ENCODE results near the gene CMIP. TPM values are rescaled to one million over a fixed set of nuclear protein-coding genes. Genes with fewer than 3 reads are reported as not detected.

Gene CMIP
- polyA plus RNA-seq, 1 of the 3 experiments (the other 2 are of a cell fraction), result 5.4 TPM

GRCh38 chr16:81447383-81448101 lies 2.9 kb downstream of the CMIP start:
- Histone ChIP-seq H3F3A (replicated peaks; ENCODE audit: insufficient read depth) (peaks cover 4% of the 10 kb centered on the region), H3K4me3 (ENCODE audit: low read depth in 2 of 2, low read length in 1 of 2) (peak overlapping the region; percentile 75 to 82; a peak in 2 of 4 replicates), H4K20me1 (ENCODE audit: insufficient read depth) (peaks cover 55% of the 10 kb centered on the region), H3K79me2 (ENCODE audit: insufficient read depth) (peaks cover 73% of the 10 kb centered on the region), H3K9ac (no peak overlapping the region; the same call in 1 of the 2 replicates), H3K9me2 (no peaks in the 10 kb centered on the region), H3K4me1 (ENCODE audit: control insufficient read depth in 1 of 2, insufficient read depth in 2 of 2, low read depth in 1 of 2, low read length in 1 of 2) (peaks cover 10 to 57% of the 10 kb centered on the region in 2 experiments; a peak in 3 of 4 replicates), H3K9me3 (no peaks in the 10 kb centered on the region), H3K36me3 (replicated peaks in 1 of 2; ENCODE audit: control insufficient read depth in 1 of 2, insufficient read depth in 2 of 2, low read length in 1 of 2) (no peaks in the 10 kb centered on the region), H3K27ac (ENCODE audit: low read depth in 2 of 2, low read length in 1 of 2) (no peak overlapping the region; a peak in 1 of 4 replicates), H3K4me2 (peak overlapping the region; percentile 86), H2AFZ (ENCODE audit: low read depth) (no peak overlapping the region), H3K27me3 (ENCODE audit: insufficient read depth) (no peaks in the 10 kb centered on the region)
- no peak for DNase-seq
- CTCF ChIA-PET, result interaction anchor here (1.9 kb wide), 1 partner anchor 249 kb away, joined by 5 read pairs; no protein-coding TSS in a partner anchor
- POLR2A ChIA-PET, result interaction anchor here (2.2 kb wide), 1 partner anchor 68 kb away, joined by 7 read pairs; no protein-coding TSS in a partner anchor
- WGBS (ENCODE audit: low lambda C conversion rate), result 69% methylated on average over 15 of the region's 17 CpGs
- TF ChIP-seq FOXJ3 (CRISPR knock-in tag; IDR thresholded peaks at IDR 0.05) (no peak), TAF1 (IDR thresholded peaks at IDR 0.05; ENCODE audit: borderline replicate concordance, low read depth, low read length) (no peak), TCF12 (IDR thresholded peaks at IDR 0.05) (no peak), SMC3 (IDR thresholded peaks at IDR 0.05; ENCODE audit: low read depth, low read length) (no peak), PBX3 (IDR thresholded peaks at IDR 0.05) (no peak), MAX (IDR thresholded peaks at IDR 0.05; ENCODE audit: low read depth) (no peak), MEF2A (IDR thresholded peaks at IDR 0.05; ENCODE audit: borderline replicate concordance, low read depth) (no peak), SIN3A (IDR thresholded peaks at IDR 0.05; ENCODE audit: borderline replicate concordance, low read depth, low read length) (no peak), JUND (IDR thresholded peaks at IDR 0.05) (no peak), FOXM1 (IDR thresholded peaks at IDR 0.05; ENCODE audit: low read depth) (no peak), GABPA (IDR thresholded peaks at IDR 0.05; ENCODE audit: low read depth) (no peak), RXRA (IDR thresholded peaks at IDR 0.05; ENCODE audit: borderline replicate concordance, low read depth) (no peak), CTCF (IDR thresholded peaks at IDR 0.05) (no peak), RCOR1 (IDR thresholded peaks at IDR 0.05; ENCODE audit: low read length) (no peak), RAD21 (IDR thresholded peaks at IDR 0.05; ENCODE audit: low read length) (no peak), CHD2 (IDR thresholded peaks at IDR 0.05; ENCODE audit: low read length, partially characterized antibody) (no peak), RFX5 (IDR thresholded peaks at IDR 0.05; ENCODE audit: low read length) (no peak), TEAD4 (IDR thresholded peaks at IDR 0.05; ENCODE audit: borderline replicate concordance, insufficient read depth) (no peak), NFIC (IDR thresholded peaks at IDR 0.05; ENCODE audit: borderline replicate concordance) (no peak), POLR2AphosphoS5 (IDR thresholded peaks at IDR 0.05; ENCODE audit: low read depth, low read length) (no peak)

All from SK-N-SH (cell line).